Retina (tissue), 1 donor: Measurements from ENCODE around the gene COL9A2.

Experiments
- DNase-seq: peaks from one replicate; pipeline ENCODE4 v3.0.0-alpha.2; 2016

The COL9A2 gene

GRCh38 chr1:40256401-40257084 is 60.5 kb downstream of the COL9A2 start:
- no peak for DNase-seq

- DNase-seq: no peak
These were observed 61.9 kb downstream of the COL9A2 start for GRCh38 chr1:40255231-40255630.

- DNase-seq: no peak
These were observed 64.5 kb downstream of the COL9A2 start for GRCh38 chr1:40252601-40253000.

- no peak for DNase-seq
These were observed 65.6 kb downstream of the COL9A2 start for GRCh38 chr1:40251456-40251855.
